Measurements from ENCODE around the gene TM9SF3. TPM values are rescaled to one million over a fixed set of nuclear protein-coding genes. Genes with fewer than 3 reads are reported as not detected.

The TM9SF3 gene
- total and polyA plus RNA-seq, 2 of the 4 experiments (the other 2 are of a cell fraction), result 33.7 to 61.8 TPM

DNA sequence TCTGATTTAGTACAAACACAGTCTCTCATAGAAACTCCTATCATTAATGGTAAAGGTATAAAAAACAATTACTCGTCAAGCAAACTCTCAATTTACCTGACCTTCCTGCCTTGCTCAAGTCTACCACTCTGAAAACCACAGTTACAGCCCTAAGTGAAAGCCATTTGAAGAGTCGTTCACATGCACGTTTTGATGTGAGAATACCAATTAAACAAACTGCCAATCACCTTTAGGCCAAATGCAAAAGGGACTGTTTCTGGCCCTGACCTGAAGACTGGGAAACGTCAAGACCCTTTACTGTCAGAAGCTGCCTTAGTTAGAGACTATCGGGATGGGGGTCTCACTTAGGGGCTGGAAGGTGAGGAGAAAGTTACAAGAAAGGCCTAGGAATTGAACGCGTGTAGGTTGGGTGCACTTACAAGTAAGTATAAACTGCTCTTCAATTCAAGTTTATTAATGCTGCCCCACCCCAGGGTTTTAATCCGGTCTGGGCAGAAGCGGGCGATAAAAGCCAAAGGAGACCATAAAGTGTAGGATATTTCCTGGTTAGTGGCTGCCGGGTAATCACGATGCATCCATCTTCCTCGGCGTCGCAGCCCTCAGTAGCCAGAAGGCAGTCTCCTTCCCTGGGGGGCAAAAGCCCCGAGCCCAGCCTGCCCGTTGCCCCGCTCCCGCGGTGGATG is 935 bp downstream of the TM9SF3 start:
- H2BK120ac ChIP-seq (ENCODE audit: low read depth, low read length), result peak overlapping the region; percentile 38; the same call in 1 of the 2 replicates
- peak overlapping the region; percentile 93 for H2AFZ ChIP-seq (replicated peaks; ENCODE audit: low read length, poor library complexity)
- H3K27me3 ChIP-seq (ENCODE audit: control insufficient read depth, insufficient read depth, low read length), result no peaks in the 10 kb centered on the region
- TF ChIP-seq RCOR1 (IDR thresholded peaks at IDR 0.05; ENCODE audit: insufficient replicate concordance, low read length) (no peak), CHD1 (IDR thresholded peaks at IDR 0.05; ENCODE audit: low read depth, low read length) (0 out of 2 replicates have a peak, but pooled peaks have one; percentile 13)
- peak overlapping the region; percentile 60; the same call in 1 of the 2 replicates for H4K91ac ChIP-seq (ENCODE audit: insufficient read depth, low read depth, low read length)
- peak overlapping the region; percentile 80 for H2BK5ac ChIP-seq (ENCODE audit: low read depth, low read length, poor library complexity, severe bottlenecking)
- H3K56ac ChIP-seq (ENCODE audit: extremely low read depth, insufficient read depth, low read length), result peak overlapping the region; percentile 67
- peak overlapping the region; percentile 100 for H3K4me2 ChIP-seq (ENCODE audit: low read depth, low read length)
- peak; percentile 7 for DNase-seq
- H2AK9ac ChIP-seq (replicated peaks; ENCODE audit: low read depth, low read length, poor library complexity), result peak overlapping the region; percentile 96
- peak overlapping the region; percentile 8 to 68; a peak in 3 of 4 replicates for H4K8ac ChIP-seq (ENCODE audit: low read depth in 2 of 2, low read length in 2 of 2)
- peak overlapping the region; percentile 4 for H3K18ac ChIP-seq (ENCODE audit: low read depth, low read length)
- in situ Hi-C loops (cut with MboI; ENCODE audit: low sequenced_read_pairs), result no loop called here
- WGBS, 2 experiments (ENCODE audit: extremely low coverage in 2 of 2, insufficient read length in 1 of 2), result no CpG with 5 or more reads among the region's 20 CpGs
- peak overlapping the region; percentile 77 for H3K23ac ChIP-seq (ENCODE audit: low read depth, low read length)
- H2AK5ac ChIP-seq (ENCODE audit: low read depth, low read length), result peak overlapping the region; percentile 63
- no peaks in the 10 kb centered on the region for H3K36me3 ChIP-seq (ENCODE audit: control insufficient read depth, insufficient read depth, low read length)
- H4K20me1 ChIP-seq (ENCODE audit: insufficient read depth, low read length), result peaks cover 54% of the 10 kb centered on the region
- BruUV-seq (replicated peaks), result no TSS peak
- H2BK15ac ChIP-seq (ENCODE audit: low read depth, low read length), result no peak overlapping the region
- peak overlapping the region; percentile 88 for H3K27ac ChIP-seq (ENCODE audit: insufficient read depth, low read length)
- no peaks in the 10 kb centered on the region for H3K9me3 ChIP-seq (ENCODE audit: control insufficient read depth, insufficient read depth, low read length)
- intact Hi-C loops (cut with micrococcal nuclease), result loop anchor here (2.0 to 5.0 kb wide), 2 partner anchors 96 to 247 kb away; partner anchors contain the start of gene LCOR
- H3K4me1 ChIP-seq (ENCODE audit: control insufficient read depth, insufficient read depth, low read length), result peaks cover 11% of the 10 kb centered on the region
- peaks cover 0 to 21% of the 10 kb centered on the region in 2 experiments; a peak in 2 of 4 replicates for H3K79me1 ChIP-seq (ENCODE audit: low read depth in 1 of 2, low read length in 2 of 2)
- peak overlapping the region; percentile 59 for H3K14ac ChIP-seq (replicated peaks; ENCODE audit: low read depth, low read length)
- peak overlapping the region; percentile 23 for H3K4ac ChIP-seq (ENCODE audit: low read depth, low read length)
- peak overlapping the region; percentile 93 for H3K9ac ChIP-seq (ENCODE audit: low read depth, low read length)
- peaks cover 4% of the 10 kb centered on the region; the same call in 1 of the 2 replicates for H3K9me1 ChIP-seq (ENCODE audit: insufficient read depth, low read length)
- ChIA-PET POLR2A (ENCODE audit: unreplicated experiment) (interaction anchor here (0.6 kb wide), 1 partner anchor 349 kb away, joined by 7 read pairs; no protein-coding TSS in a partner anchor), CTCF (no interaction called here)
- peak overlapping the region; percentile 1 for H4K5ac ChIP-seq (ENCODE audit: low read depth, low read length)
- no peak overlapping the region for H2BK20ac ChIP-seq (ENCODE audit: low read depth, low read length)
- dilution Hi-C loops (cut with HindIII; ENCODE audit: low sequenced_read_pairs, unreplicated experiment), result no loop called here
- ATAC-seq (ENCODE audit: low read depth), result peak; percentile 18
- H3K4me3 ChIP-seq (ENCODE audit: insufficient read depth, low read depth, low read length), result peak overlapping the region; percentile 78
